Measurements from ENCODE around the gene C20orf204.

Gene C20orf204

GRCh38 chr20:64027981-64028685 lies 7.8 kb upstream of the C20orf204 start:
- DNase-seq (ENCODE audit: low spot score) = no peak

- DNase-seq (ENCODE audit: low spot score) = no peak
Observed at GRCh38 chr20:64029293-64030117, 6.5 kb upstream of the C20orf204 start.

GRCh38 chr20:64030371-64031134 lies 5.4 kb upstream of the C20orf204 start:
- DNase-seq (ENCODE audit: low spot score) = no peak

GRCh38 chr20:64031822-64032314 lies 4.1 kb upstream of the C20orf204 start:
- no peak for DNase-seq (ENCODE audit: low spot score)

GRCh38 chr20:64032706-64033624 lies 3.0 kb upstream of the C20orf204 start:
- DNase-seq (ENCODE audit: low spot score) = no peak

- no peak for DNase-seq (ENCODE audit: low spot score)
Observed at GRCh38 chr20:64033981-64034493, 1.9 kb upstream of the C20orf204 start.

GRCh38 chr20:64035066-64035932 lies 683 bp upstream of the C20orf204 start:
- DNase-seq (ENCODE audit: low spot score) = no peak

GRCh38 chr20:64036346-64037198 lies 590 bp downstream of the C20orf204 start:
- DNase-seq (ENCODE audit: low spot score) = no peak

- DNase-seq (ENCODE audit: low spot score) = no peak
Observed at GRCh38 chr20:64037199-64037497, 1.2 kb downstream of the C20orf204 start.

- DNase-seq (ENCODE audit: low spot score) = no peak
Observed at GRCh38 chr20:64037498-64038213, 1.7 kb downstream of the C20orf204 start.

- no peak for DNase-seq (ENCODE audit: low spot score)
Observed at GRCh38 chr20:64038224-64038564, 2.2 kb downstream of the C20orf204 start.

- peak; percentile 89 for DNase-seq (ENCODE audit: low spot score)
Observed at GRCh38 chr20:64038565-64039292, 2.7 kb downstream of the C20orf204 start.

GRCh38 chr20:64039293-64040160 lies 3.5 kb downstream of the C20orf204 start:
- no peak for DNase-seq (ENCODE audit: low spot score)

- no peak for DNase-seq (ENCODE audit: low spot score)
Observed at GRCh38 chr20:64040231-64041039, 4.5 kb downstream of the C20orf204 start.

GRCh38 chr20:64041040-64041780 lies 5.2 kb downstream of the C20orf204 start:
- DNase-seq (ENCODE audit: low spot score) = no peak

- DNase-seq (ENCODE audit: low spot score) = no peak
Observed at GRCh38 chr20:64041781-64042053, 5.7 kb downstream of the C20orf204 start.

Data from AG08396 (cell line).